Brain microvascular endothelial cell (primary cell): Measurements from ENCODE around the gene COPS9.

ENCODE experiments used
- DNase-seq: peaks from one replicate; pipeline ENCODE4 v3.0.0-alpha.2; 2020
- H3K27ac ChIP-seq: fragments of 250-450 bp; sonication (Bioruptor Pico); 2 replicates; pipeline ENCODE4 v1.5.1; 2020; ENCODE audit warnings: mild to moderate bottlenecking, moderate library complexity
- H3K27me3 ChIP-seq: fragments of 250-450 bp; sonication (Bioruptor Pico); replicated peaks from 2 replicates; pipeline ENCODE4 v1.5.1; 2020; ENCODE audit warnings: mild to moderate bottlenecking
- H3K36me3 ChIP-seq: fragments of 250-450 bp; sonication (Bioruptor Pico); replicated peaks from 2 replicates; pipeline ENCODE4 v1.5.1; 2020; ENCODE audit warnings: mild to moderate bottlenecking
- H3K4me3 ChIP-seq: 2 replicates; pipeline ENCODE4 v1.5.1; 2011; ENCODE audit warnings: low read depth, mild to moderate bottlenecking, control low read depth, low read length, moderate library complexity
- in situ Hi-C: cut with HindIII; loops from 2 replicates; pipeline ENCODE4 v1.10.0; 2017; ENCODE audit warnings: low sequenced_read_pairs, low pct_ligation_motif_present
- TF ChIP-seq, protein P1 (sequence below): IDR thresholded peaks from 2 replicates; pipeline ENCODE4 v1.5.1; 2011; ENCODE audit warnings: low read depth, mild to moderate bottlenecking, moderate library complexity, low read length, control low read depth, inconsistent platforms; ENCODE audit errors: missing control alignments

The COPS9 gene

DNA sequence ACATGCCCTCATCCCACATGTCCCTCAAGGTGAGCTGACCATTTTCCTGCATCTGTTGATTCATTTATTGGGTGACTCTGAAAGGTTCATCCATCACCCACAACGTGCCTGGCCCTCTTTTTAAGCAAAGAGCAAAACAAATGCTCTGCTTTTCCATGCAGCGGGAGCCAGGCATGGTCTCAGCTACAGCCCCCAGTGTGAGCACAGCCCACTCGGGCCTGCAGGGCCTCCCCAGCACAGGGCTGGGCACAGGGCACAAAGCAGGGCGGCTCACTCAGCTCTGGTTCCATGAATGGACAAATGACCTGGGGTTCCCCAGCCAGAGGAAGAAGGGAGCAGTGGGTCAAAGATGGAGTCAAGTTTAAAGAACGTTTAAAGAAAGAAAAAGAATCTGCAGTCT, 28.5 kb upstream of the COPS9 start:
- TF ChIP-seq, protein P1, sequence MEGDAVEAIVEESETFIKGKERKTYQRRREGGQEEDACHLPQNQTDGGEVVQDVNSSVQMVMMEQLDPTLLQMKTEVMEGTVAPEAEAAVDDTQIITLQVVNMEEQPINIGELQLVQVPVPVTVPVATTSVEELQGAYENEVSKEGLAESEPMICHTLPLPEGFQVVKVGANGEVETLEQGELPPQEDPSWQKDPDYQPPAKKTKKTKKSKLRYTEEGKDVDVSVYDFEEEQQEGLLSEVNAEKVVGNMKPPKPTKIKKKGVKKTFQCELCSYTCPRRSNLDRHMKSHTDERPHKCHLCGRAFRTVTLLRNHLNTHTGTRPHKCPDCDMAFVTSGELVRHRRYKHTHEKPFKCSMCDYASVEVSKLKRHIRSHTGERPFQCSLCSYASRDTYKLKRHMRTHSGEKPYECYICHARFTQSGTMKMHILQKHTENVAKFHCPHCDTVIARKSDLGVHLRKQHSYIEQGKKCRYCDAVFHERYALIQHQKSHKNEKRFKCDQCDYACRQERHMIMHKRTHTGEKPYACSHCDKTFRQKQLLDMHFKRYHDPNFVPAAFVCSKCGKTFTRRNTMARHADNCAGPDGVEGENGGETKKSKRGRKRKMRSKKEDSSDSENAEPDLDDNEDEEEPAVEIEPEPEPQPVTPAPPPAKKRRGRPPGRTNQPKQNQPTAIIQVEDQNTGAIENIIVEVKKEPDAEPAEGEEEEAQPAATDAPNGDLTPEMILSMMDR: no peak
- in situ Hi-C loops: no loop called here
- Histone ChIP-seq H3K27me3 (no peaks in the 10 kb centered on the region), H3K27ac (no peak overlapping the region), H3K4me3 (no peak overlapping the region), H3K36me3 (no peaks in the 10 kb centered on the region)
- DNase-seq: no peak

DNA sequence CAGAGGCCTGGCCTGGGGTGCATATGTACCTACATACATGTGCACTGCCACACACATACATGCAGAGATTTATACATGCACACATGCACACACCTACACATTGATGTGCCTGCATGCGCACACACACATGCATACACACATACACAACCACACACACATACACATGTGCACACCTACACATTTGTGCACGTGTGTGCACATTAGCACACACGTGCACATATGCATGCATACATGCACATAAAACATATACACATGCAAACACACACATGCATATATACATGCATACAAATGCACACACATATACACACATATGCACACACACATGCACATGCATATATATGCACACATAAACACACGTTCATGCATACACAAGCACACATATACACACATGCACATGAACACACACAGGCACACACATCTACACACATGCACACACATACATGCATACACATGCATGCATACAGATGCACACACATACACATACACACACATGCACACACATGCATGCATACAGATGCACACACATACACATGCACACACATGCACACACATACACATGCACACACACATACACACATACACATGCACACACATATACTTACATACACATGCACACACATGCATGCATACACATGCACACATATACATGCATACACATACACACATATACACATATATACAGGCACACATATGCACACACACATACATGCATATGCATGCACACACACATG, 27.9 kb upstream of the COPS9 start:
- no peak for DNase-seq
- in situ Hi-C loops: no loop called here
- no peaks in the 10 kb centered on the region for H3K27me3 ChIP-seq
- TF ChIP-seq, protein P1: no peak
- H3K36me3 ChIP-seq: no peaks in the 10 kb centered on the region
- H3K4me3 ChIP-seq: no peak overlapping the region
- H3K27ac ChIP-seq: no peak overlapping the region

DNA sequence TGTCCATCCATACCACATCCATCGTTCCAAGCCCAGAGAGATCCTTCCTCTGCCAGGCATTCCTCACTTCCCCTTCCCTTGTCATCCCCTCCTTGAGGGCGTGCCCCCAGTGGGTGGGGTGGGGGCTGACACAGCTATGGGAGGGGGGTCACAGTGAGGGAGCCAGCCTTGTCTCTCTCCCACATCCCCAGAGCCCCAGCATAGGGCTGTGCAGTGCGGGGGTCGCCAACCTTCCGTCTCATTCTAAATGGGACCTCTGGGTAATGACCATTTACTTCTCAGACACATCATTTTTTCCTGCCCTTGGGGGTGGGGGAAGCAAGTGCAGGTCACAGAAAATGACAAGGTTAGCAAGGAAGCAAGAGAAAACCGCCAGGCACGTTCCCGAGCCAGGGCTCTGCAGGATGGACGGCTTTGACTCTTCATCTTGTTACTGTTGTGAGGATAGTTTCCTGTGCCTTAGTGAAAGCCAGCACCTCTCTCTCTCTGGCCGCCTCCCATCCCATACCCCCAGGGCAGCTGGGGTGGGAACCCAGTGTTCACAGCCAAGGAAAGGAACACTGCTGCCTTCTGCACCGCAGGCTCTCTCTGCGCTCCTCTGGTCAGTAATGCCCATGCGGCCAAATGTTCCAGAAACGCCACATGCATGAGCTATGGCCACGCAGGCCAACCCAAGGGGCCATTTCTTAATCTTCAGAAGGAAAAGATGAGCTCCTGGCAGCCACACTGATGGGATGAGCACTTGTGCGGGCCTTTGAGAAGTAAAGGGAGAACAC, 27.0 kb upstream of the COPS9 start:
- no peak for DNase-seq
- Histone ChIP-seq H3K4me3 (no peak overlapping the region), H3K36me3 (no peaks in the 10 kb centered on the region), H3K27me3 (no peaks in the 10 kb centered on the region), H3K27ac (no peak overlapping the region)
- TF ChIP-seq, protein P1: no peak
- in situ Hi-C loops: no loop called here

DNA sequence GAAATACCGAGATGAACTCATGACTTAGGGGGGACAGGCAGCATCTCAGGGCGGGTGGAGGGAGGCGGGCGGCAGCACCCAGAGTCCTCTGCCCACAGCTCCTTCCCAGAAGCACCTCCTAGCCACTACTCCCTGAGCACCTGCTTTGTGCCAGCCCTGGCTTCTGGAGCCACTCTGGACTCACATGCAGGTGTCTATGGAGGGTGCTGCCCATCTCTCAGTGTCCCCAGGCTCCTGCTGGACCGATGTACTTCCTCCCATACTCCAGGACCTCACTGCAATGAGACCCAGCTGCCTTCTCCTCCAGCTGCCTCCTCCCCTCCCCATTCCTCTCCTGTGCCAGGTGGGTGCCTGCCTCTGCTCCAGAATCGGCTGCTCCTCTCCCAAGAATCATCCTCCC, 26.4 kb upstream of the COPS9 start:
- no peaks in the 10 kb centered on the region for H3K36me3 ChIP-seq
- no peak overlapping the region for H3K4me3 ChIP-seq
- H3K27me3 ChIP-seq: no peaks in the 10 kb centered on the region
- TF ChIP-seq, protein P1: no peak
- DNase-seq: no peak
- in situ Hi-C loops: no loop called here
- no peak overlapping the region for H3K27ac ChIP-seq

DNA sequence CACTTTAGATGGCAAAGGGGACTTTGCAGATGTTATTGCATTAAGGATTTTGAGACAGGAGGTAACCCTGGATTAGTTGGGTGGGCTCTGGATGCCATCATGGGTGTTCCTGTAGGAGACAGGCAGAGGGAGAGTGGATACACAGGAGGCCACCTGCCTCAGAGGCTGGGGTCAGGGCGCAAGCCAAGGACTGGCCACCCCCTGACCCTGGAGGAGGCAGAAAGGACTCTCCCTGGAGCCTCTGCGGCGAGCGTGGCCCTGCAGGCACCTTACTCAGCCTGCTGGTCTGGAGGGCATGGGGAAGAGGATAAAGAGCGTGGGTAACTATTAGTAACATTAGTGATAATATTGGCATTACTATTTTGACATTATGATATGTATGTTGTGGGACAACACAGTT, 25.9 kb upstream of the COPS9 start:
- no peak overlapping the region for H3K27ac ChIP-seq
- TF ChIP-seq, protein P1: no peak
- H3K4me3 ChIP-seq: no peak overlapping the region
- in situ Hi-C loops: no loop called here
- DNase-seq: no peak
- no peaks in the 10 kb centered on the region for H3K27me3 ChIP-seq
- no peaks in the 10 kb centered on the region for H3K36me3 ChIP-seq
